Activated CD4-positive, alpha-beta T cell treated with anti-CD3 and anti-CD28 coated beads, Interleukin-2, amount 10 ng/mL, durations not matched to agents 7 days and 5 days (primary cell): ENCODE results near the gene GTF2F2. TPM values are rescaled to one million over a fixed set of nuclear protein-coding genes. Genes with fewer than 3 reads are reported as not detected.

Experiments
- CTCF ChIA-PET: fragments of 350-600 bp; sonication (Branson Sonifier 250); formaldehyde crosslinking; loops from one replicate; lab custom pipeline; 2021; ENCODE audit warnings: antibody characterized with exemption; lab: Charles Lee
- POLR2A ChIA-PET: fragments of 350-600 bp; sonication (Branson Sonifier 250); formaldehyde crosslinking; loops from one replicate; lab custom pipeline; 2021; ENCODE audit warnings: antibody characterized with exemption; lab: Charles Lee
- DNase-seq: peaks from one replicate; pipeline ENCODE4 v3.0.0-alpha.2; 2020
- H3K27ac Mint-ChIP-seq: one replicate; pipeline ENCODE4 v1.8.0; 2021; ENCODE audit warnings: mild to moderate bottlenecking, moderate library complexity, mixed read lengths
- H3K27me3 Mint-ChIP-seq: one replicate; pipeline ENCODE4 v1.8.0; 2021; ENCODE audit warnings: mixed read lengths
- H3K36me3 Mint-ChIP-seq: one replicate; pipeline ENCODE4 v1.8.0; 2021; ENCODE audit warnings: low read depth, mixed read lengths
- H3K4me1 Mint-ChIP-seq: one replicate; pipeline ENCODE4 v1.8.0; 2021; ENCODE audit warnings: mixed read lengths
- H3K4me3 Mint-ChIP-seq: one replicate; pipeline ENCODE4 v1.8.0; 2021; ENCODE audit warnings: mild to moderate bottlenecking, moderate library complexity, mixed read lengths
- H3K9me3 Mint-ChIP-seq: one replicate; pipeline ENCODE4 v1.8.0; 2021; ENCODE audit warnings: mixed read lengths
- total RNA-seq, 2 experiments: library from RNA; stranded (reverse); gene quantifications; one replicate each; pipeline ENCODE4 v1.2.3, GENCODE V29; 2021

GTF2F2 gene
- total RNA-seq, 2 experiments from 2014 or later, result 15.3 to 17.1 TPM

- Mint-ChIP-seq H3K27me3 (no peaks in the 10 kb centered on the region), H3K36me3 (peaks cover 7% of the 10 kb centered on the region), H3K4me1 (peaks cover 4% of the 10 kb centered on the region), H3K4me3 (no peak overlapping the region), H3K9me3 (no peaks in the 10 kb centered on the region), H3K27ac (no peak overlapping the region)
- no peak for DNase-seq
- POLR2A ChIA-PET, result interaction anchor here (0.6 kb wide), 1 partner anchor 28 kb away, joined by 3 read pairs; no protein-coding TSS in a partner anchor
- CTCF ChIA-PET, result interaction anchor here (1.1 kb wide), 1 partner anchor 46 kb away, joined by 3 read pairs; no protein-coding TSS in a partner anchor
Observed at GRCh38 chr13:45215392-45216077, 95.2 kb downstream of the GTF2F2 start.

GRCh38 chr13:45216193-45216592, 95.9 kb downstream of the GTF2F2 start:
- ChIA-PET POLR2A (interaction anchor here (0.6 kb wide), 1 partner anchor 27 kb away, joined by 3 read pairs; no protein-coding TSS in a partner anchor), CTCF (no interaction called here)
- Mint-ChIP-seq H3K27ac (no peak overlapping the region), H3K4me3 (no peak overlapping the region), H3K9me3 (no peaks in the 10 kb centered on the region), H3K27me3 (no peaks in the 10 kb centered on the region), H3K36me3 (peaks cover 2% of the 10 kb centered on the region), H3K4me1 (peaks cover 4% of the 10 kb centered on the region)
- DNase-seq, result no peak

- H3K36me3 Mint-ChIP-seq, result peaks cover 2% of the 10 kb centered on the region
Observed at GRCh38 chr13:45218689-45219088, 98.4 kb downstream of the GTF2F2 start.

GRCh38 chr13:45219123-45219891, 99.0 kb downstream of the GTF2F2 start:
- peaks cover 2% of the 10 kb centered on the region for H3K36me3 Mint-ChIP-seq
- peaks cover 4% of the 10 kb centered on the region for H3K4me1 Mint-ChIP-seq
- ChIA-PET CTCF (interaction anchor here (1.0 kb wide), 1 partner anchor 11 kb away, joined by 3 read pairs; no protein-coding TSS in a partner anchor), POLR2A (interaction anchor here (0.6 kb wide), 1 partner anchor 74 kb away, joined by 5 read pairs; no protein-coding TSS in a partner anchor)
- no peak overlapping the region for H3K4me3 Mint-ChIP-seq
- no peaks in the 10 kb centered on the region for H3K27me3 Mint-ChIP-seq
- no peaks in the 10 kb centered on the region for H3K9me3 Mint-ChIP-seq
- H3K27ac Mint-ChIP-seq, result peak overlapping the region; percentile 28
- no peak for DNase-seq

More at GRCh38 chr13:45218689-45219088, 98.4 kb downstream of the GTF2F2 start:
- ChIA-PET CTCF (interaction anchor here (1.0 kb wide), 1 partner anchor 10 kb away, joined by 3 read pairs; no protein-coding TSS in a partner anchor), POLR2A (no interaction called here)
- no peak for DNase-seq
- Mint-ChIP-seq H3K9me3 (no peaks in the 10 kb centered on the region), H3K27ac (no peak overlapping the region), H3K4me3 (no peak overlapping the region), H3K4me1 (peaks cover 4% of the 10 kb centered on the region), H3K27me3 (no peaks in the 10 kb centered on the region)

- ChIA-PET CTCF (no interaction called here), POLR2A (interaction anchor here (0.6 kb wide), 1 partner anchor 73 kb away, joined by 5 read pairs; no protein-coding TSS in a partner anchor)
- no peaks in the 10 kb centered on the region for H3K27me3 Mint-ChIP-seq
- no peak overlapping the region for H3K4me3 Mint-ChIP-seq
- H3K36me3 Mint-ChIP-seq, result peaks cover 2% of the 10 kb centered on the region
- no peaks in the 10 kb centered on the region for H3K9me3 Mint-ChIP-seq
- H3K4me1 Mint-ChIP-seq, result peaks cover 4% of the 10 kb centered on the region
- H3K27ac Mint-ChIP-seq, result no peak overlapping the region
- DNase-seq, result no peak
Observed at GRCh38 chr13:45219938-45220375, 99.6 kb downstream of the GTF2F2 start.

GRCh38 chr13:45220403-45220802, 100.1 kb downstream of the GTF2F2 start:
- Mint-ChIP-seq H3K27me3 (no peaks in the 10 kb centered on the region), H3K9me3 (no peaks in the 10 kb centered on the region), H3K36me3 (peaks cover 2% of the 10 kb centered on the region), H3K4me1 (peaks cover 4% of the 10 kb centered on the region), H3K27ac (no peak overlapping the region), H3K4me3 (no peak overlapping the region)
- CTCF ChIA-PET, result no interaction called here
- POLR2A ChIA-PET, result no interaction called here
- no peak for DNase-seq

- H3K4me3 Mint-ChIP-seq, result no peak overlapping the region
- CTCF ChIA-PET, result interaction anchor here (0.6 to 0.7 kb wide), 2 partner anchors 23 to 233 kb away, joined by 3 to 6 read pairs; no protein-coding TSS in a partner anchor
- H3K27me3 Mint-ChIP-seq, result no peaks in the 10 kb centered on the region
- no peak overlapping the region for H3K27ac Mint-ChIP-seq
- DNase-seq, result no peak
- H3K36me3 Mint-ChIP-seq, result no peaks in the 10 kb centered on the region
- no peaks in the 10 kb centered on the region for H3K4me1 Mint-ChIP-seq
- POLR2A ChIA-PET, result no interaction called here
- H3K9me3 Mint-ChIP-seq, result no peaks in the 10 kb centered on the region
Observed at GRCh38 chr13:45222516-45222915, 102.2 kb downstream of the GTF2F2 start.

GRCh38 chr13:45222919-45223318, 102.6 kb downstream of the GTF2F2 start:
- Mint-ChIP-seq H3K9me3 (no peaks in the 10 kb centered on the region), H3K4me3 (no peak overlapping the region), H3K27me3 (no peaks in the 10 kb centered on the region), H3K4me1 (no peaks in the 10 kb centered on the region), H3K36me3 (no peaks in the 10 kb centered on the region), H3K27ac (no peak overlapping the region)
- ChIA-PET POLR2A (no interaction called here), CTCF (interaction anchor here (0.6 kb wide), 1 partner anchor 232 kb away, joined by 3 read pairs; no protein-coding TSS in a partner anchor)
- no peak for DNase-seq

- H3K4me1 Mint-ChIP-seq, result no peaks in the 10 kb centered on the region
- ChIA-PET POLR2A (no interaction called here), CTCF (no interaction called here)
- no peak overlapping the region for H3K4me3 Mint-ChIP-seq
- no peaks in the 10 kb centered on the region for H3K27me3 Mint-ChIP-seq
- no peaks in the 10 kb centered on the region for H3K9me3 Mint-ChIP-seq
- H3K36me3 Mint-ChIP-seq, result peaks cover 4% of the 10 kb centered on the region
- no peak for DNase-seq
- H3K27ac Mint-ChIP-seq, result no peak overlapping the region
Observed at GRCh38 chr13:45224176-45224575, 103.9 kb downstream of the GTF2F2 start.

- H3K27ac Mint-ChIP-seq, result no peak overlapping the region
- DNase-seq, result no peak
- H3K27me3 Mint-ChIP-seq, result no peaks in the 10 kb centered on the region
- CTCF ChIA-PET, result interaction anchor here (0.6 to 0.7 kb wide), 2 partner anchors 78 to 451 kb away, joined by 3 read pairs; no protein-coding TSS in a partner anchor
- H3K4me3 Mint-ChIP-seq, result no peak overlapping the region
- POLR2A ChIA-PET, result no interaction called here
- H3K9me3 Mint-ChIP-seq, result no peaks in the 10 kb centered on the region
- H3K36me3 Mint-ChIP-seq, result peaks cover 4% of the 10 kb centered on the region
- H3K4me1 Mint-ChIP-seq, result no peaks in the 10 kb centered on the region
Observed at GRCh38 chr13:45225370-45225769, 105.1 kb downstream of the GTF2F2 start.

GRCh38 chr13:45226024-45226423, 105.7 kb downstream of the GTF2F2 start:
- Mint-ChIP-seq H3K36me3 (peaks cover 4% of the 10 kb centered on the region), H3K4me1 (no peaks in the 10 kb centered on the region), H3K4me3 (no peak overlapping the region), H3K9me3 (no peaks in the 10 kb centered on the region), H3K27ac (no peak overlapping the region), H3K27me3 (no peaks in the 10 kb centered on the region)
- POLR2A ChIA-PET, result no interaction called here
- no peak for DNase-seq
- CTCF ChIA-PET, result interaction anchor here (0.7 to 1.3 kb wide), 2 partner anchors 21 to 78 kb away, joined by 3 read pairs; no protein-coding TSS in a partner anchor

- Mint-ChIP-seq H3K4me3 (no peak overlapping the region), H3K9me3 (no peaks in the 10 kb centered on the region), H3K27ac (no peak overlapping the region), H3K4me1 (no peaks in the 10 kb centered on the region), H3K36me3 (peaks cover 4% of the 10 kb centered on the region), H3K27me3 (no peaks in the 10 kb centered on the region)
- ChIA-PET CTCF (interaction anchor here (0.6 kb wide), 1 partner anchor 21 kb away, joined by 3 read pairs; no protein-coding TSS in a partner anchor), POLR2A (no interaction called here)
- no peak for DNase-seq
Observed at GRCh38 chr13:45228002-45228401, 107.7 kb downstream of the GTF2F2 start.
